Activated CD4-positive, alpha-beta memory T cell treated with anti-CD3 and anti-CD28 coated beads, Interleukin-2, amount 10 ng/mL, durations not matched to agents 7 days and 5 days (primary cell): ENCODE results near the gene LORICRIN. TPM values are rescaled to one million over a fixed set of nuclear protein-coding genes. Genes with fewer than 3 reads are reported as not detected.

ENCODE experiments used
- CTCF ChIA-PET: fragments of 350-600 bp; sonication (Branson Sonifier 250); formaldehyde crosslinking; loops from one replicate; lab custom pipeline; 2021; ENCODE audit warnings: antibody characterized with exemption, inconsistent platforms; lab: Charles Lee
- POLR2A ChIA-PET: fragments of 350-600 bp; sonication (Branson Sonifier 250); formaldehyde crosslinking; loops from one replicate; lab custom pipeline; 2021; ENCODE audit warnings: antibody characterized with exemption; lab: Charles Lee
- DNase-seq: peaks from one replicate; pipeline ENCODE4 v3.0.0-alpha.2; 2020
- H3K27ac Mint-ChIP-seq: one replicate; pipeline ENCODE4 v1.8.0; 2021; ENCODE audit warnings: mild to moderate bottlenecking, mixed read lengths
- H3K27me3 Mint-ChIP-seq: one replicate; pipeline ENCODE4 v1.8.0; 2021; ENCODE audit warnings: mixed read lengths
- H3K36me3 Mint-ChIP-seq: one replicate; pipeline ENCODE4 v1.8.0; 2021; ENCODE audit warnings: low read depth, mixed read lengths
- H3K4me1 Mint-ChIP-seq: one replicate; pipeline ENCODE4 v1.8.0; 2021; ENCODE audit warnings: mixed read lengths
- H3K4me3 Mint-ChIP-seq: one replicate; pipeline ENCODE4 v1.8.0; 2021; ENCODE audit warnings: mild to moderate bottlenecking, mixed read lengths
- H3K9me3 Mint-ChIP-seq: one replicate; pipeline ENCODE4 v1.8.0; 2021; ENCODE audit warnings: mixed read lengths
- total RNA-seq, 2 experiments: library from RNA; stranded (reverse); gene quantifications; one replicate each; pipeline ENCODE4 v1.2.3, GENCODE V29; 2021

LORICRIN gene
- total RNA-seq, 2 experiments from 2014 or later = not detected

DNA sequence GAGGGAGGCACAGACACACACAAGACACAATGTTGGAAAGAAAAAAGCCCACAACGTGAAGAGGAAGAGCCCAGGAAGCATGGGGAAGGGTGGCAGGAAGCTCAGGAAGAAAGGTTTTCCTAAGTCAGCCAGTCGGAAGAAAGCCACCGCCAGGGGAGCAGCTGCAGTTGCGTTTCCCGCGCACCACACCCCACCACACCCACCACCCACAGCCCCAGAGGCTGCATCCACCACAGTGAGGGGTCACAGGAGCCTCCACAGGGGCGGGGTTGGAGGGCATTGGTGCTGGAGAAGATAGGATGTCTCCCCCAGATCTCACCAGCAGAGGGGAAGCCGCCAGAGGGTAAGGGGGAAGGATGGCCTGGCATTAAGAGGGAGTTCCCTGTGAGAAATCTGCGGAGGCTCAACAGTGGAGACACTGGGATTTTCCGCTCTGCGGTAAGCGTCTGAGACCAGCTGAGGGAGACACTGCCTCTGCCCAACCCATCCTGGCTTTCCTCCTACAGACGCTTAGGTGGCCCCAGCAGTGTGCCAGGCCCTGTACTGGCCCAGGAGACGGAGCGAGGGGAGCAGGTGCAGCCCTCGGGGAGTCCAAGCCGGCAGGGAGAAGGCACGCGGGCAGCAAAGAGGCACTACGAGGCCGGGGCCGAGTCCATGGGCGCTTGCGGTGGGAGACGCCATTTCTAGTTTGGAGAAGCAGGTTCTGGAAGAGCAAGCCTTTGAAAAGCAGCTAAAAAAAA is 33.4 kb downstream of the LORICRIN start:
- no peak overlapping the region for H3K4me3 Mint-ChIP-seq
- POLR2A ChIA-PET = no interaction called here
- no peak for DNase-seq
- peaks cover 3% of the 10 kb centered on the region for H3K27me3 Mint-ChIP-seq
- H3K36me3 Mint-ChIP-seq = no peaks in the 10 kb centered on the region
- peak overlapping the region; percentile 13 for H3K27ac Mint-ChIP-seq
- peaks cover 37% of the 10 kb centered on the region for H3K4me1 Mint-ChIP-seq
- H3K9me3 Mint-ChIP-seq = no peaks in the 10 kb centered on the region
- CTCF ChIA-PET = no interaction called here

DNA sequence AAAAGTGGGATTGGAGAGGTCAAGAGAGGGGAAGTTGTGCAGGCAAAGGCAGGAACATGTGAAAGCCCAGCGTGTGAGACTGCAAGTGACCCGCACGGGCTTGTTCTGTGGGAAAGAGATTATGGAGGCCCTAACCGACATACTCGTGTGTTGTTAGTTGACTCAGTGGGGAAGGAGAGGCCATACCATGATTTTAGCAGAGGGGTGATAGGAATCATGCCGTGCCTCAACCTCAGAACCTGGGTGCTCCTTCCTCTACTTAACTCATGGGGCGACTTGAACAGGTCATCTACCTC is 33.9 kb downstream of the LORICRIN start:
- DNase-seq = no peak
- Mint-ChIP-seq H3K27ac (no peak overlapping the region), H3K4me3 (no peak overlapping the region), H3K36me3 (no peaks in the 10 kb centered on the region), H3K4me1 (peaks cover 37% of the 10 kb centered on the region), H3K27me3 (peaks cover 3% of the 10 kb centered on the region), H3K9me3 (no peaks in the 10 kb centered on the region)
- ChIA-PET CTCF (no interaction called here), POLR2A (no interaction called here)

DNA sequence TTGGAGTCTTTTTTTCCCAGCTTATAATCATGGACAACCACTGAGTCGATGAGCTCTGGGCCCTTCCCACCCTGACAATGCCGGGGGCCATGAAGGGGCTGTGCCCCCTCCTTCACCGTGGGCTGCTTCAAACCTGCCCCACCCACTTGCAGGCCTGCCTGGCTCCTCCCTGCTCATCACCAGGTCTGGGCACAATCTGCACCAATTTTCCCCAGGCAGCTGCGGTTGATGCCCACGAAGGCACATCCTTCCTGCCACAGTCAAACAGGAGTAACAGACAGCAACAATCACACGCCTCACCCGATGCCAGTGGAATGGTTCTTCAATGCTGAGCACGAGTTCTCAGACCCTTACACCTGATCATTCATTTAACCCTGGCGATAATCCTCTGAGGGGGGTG is 34.4 kb downstream of the LORICRIN start:
- peaks cover 37% of the 10 kb centered on the region for H3K4me1 Mint-ChIP-seq
- no peaks in the 10 kb centered on the region for H3K36me3 Mint-ChIP-seq
- POLR2A ChIA-PET = no interaction called here
- CTCF ChIA-PET = no interaction called here
- H3K9me3 Mint-ChIP-seq = no peaks in the 10 kb centered on the region
- peaks cover 3% of the 10 kb centered on the region for H3K27me3 Mint-ChIP-seq
- H3K4me3 Mint-ChIP-seq = no peak overlapping the region
- no peak overlapping the region for H3K27ac Mint-ChIP-seq
- peak; percentile 40 for DNase-seq

DNA sequence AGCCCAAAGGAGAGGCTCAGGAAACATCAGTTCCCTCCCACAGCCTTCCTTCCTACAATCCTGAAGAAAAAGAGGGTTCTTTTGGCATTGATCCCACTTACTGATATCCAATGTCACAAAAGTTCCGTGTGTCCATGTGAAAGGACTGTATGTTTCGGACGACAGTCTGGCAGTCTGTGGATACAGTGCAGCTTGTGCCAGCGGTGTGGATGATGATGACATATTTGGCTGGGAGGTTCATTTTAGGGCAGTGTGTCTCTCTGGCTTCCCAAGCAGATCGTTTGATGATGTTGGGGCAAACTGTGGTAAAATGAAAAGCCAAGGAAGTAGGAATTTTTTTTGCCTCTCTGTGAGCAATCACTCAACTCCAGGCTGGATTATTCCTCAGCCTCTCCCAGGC is 42.8 kb downstream of the LORICRIN start:
- H3K36me3 Mint-ChIP-seq = no peaks in the 10 kb centered on the region
- H3K4me3 Mint-ChIP-seq = no peak overlapping the region
- no peaks in the 10 kb centered on the region for H3K9me3 Mint-ChIP-seq
- peaks cover 4% of the 10 kb centered on the region for H3K27me3 Mint-ChIP-seq
- H3K4me1 Mint-ChIP-seq = no peaks in the 10 kb centered on the region
- CTCF ChIA-PET = interaction anchor here (0.6 kb wide), 1 partner anchor 13 kb away, joined by 3 read pairs; no protein-coding TSS in a partner anchor
- H3K27ac Mint-ChIP-seq = no peak overlapping the region
- POLR2A ChIA-PET = no interaction called here
- no peak for DNase-seq

DNA sequence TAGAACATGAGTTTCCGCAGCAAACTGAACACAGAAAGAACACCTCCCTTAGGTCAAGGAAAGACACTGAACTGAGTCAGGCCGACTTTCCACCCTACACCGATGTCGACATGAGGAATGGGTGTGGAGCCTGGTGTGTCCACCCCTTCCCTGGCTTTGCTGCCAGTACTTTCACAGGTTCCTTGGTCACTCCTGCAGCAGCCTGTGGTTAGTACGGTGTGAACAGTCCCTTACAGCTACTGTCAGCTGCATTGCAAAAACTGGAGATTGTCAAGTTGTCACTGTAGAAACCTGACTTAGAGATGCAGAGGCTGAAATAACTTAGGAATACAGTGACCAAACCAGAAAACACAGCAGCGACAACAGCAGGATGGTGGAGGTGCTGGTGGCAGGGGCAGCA is 46.2 kb downstream of the LORICRIN start:
- H3K4me3 Mint-ChIP-seq = no peak overlapping the region
- no peak for DNase-seq
- H3K27ac Mint-ChIP-seq = no peak overlapping the region
- CTCF ChIA-PET = no interaction called here
- H3K36me3 Mint-ChIP-seq = no peaks in the 10 kb centered on the region
- H3K4me1 Mint-ChIP-seq = no peaks in the 10 kb centered on the region
- peaks cover 4% of the 10 kb centered on the region for H3K27me3 Mint-ChIP-seq
- POLR2A ChIA-PET = no interaction called here
- H3K9me3 Mint-ChIP-seq = no peaks in the 10 kb centered on the region

DNA sequence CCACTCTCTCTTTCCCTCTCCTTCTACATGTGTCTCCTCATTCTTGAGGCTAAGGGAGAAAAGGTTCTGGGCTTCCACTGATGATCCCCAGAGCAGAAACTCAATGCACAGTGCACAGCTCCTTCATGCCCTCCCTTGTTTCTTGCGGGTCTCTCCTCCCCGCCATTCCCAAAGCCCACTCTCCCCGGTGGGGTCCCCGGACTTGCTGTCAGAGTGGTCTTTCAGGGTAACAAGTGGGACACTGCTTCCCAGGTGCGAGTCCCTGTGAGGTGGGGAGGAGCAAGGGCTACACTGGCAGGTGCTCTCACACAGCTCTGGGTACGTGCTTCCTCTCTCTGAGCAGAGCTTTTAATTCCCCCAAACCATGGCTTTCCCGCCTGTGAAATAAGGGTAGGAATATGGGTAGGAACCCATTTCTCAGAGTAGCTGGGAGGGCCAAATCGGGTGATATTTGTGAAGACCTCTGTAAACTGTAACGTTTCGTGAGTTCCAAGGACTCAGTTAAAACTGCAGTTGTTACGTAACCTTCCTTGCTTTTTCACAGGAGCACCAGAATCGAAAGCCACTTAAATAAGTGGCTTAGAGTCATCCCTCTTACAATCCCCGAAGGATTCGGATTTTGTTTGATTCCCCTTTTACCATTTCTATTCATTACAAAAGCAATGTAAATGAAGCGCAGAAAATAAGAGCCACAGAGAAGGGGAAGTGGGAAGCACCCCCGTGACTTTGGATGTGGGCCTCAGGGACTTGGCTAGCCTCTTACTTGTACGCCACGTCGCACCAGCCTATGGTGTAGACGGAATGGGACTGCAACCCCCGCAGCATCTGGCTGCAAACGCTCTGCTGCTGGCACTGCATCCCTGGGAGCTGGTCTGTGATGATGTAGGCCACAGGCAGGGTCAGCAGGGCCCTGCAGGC is 47.1 kb downstream of the LORICRIN start:
- Mint-ChIP-seq H3K27me3 (peaks cover 4% of the 10 kb centered on the region), H3K27ac (no peak overlapping the region), H3K36me3 (no peaks in the 10 kb centered on the region), H3K4me3 (no peak overlapping the region), H3K9me3 (no peaks in the 10 kb centered on the region), H3K4me1 (no peaks in the 10 kb centered on the region)
- POLR2A ChIA-PET = no interaction called here
- no peak for DNase-seq
- CTCF ChIA-PET = no interaction called here

DNA sequence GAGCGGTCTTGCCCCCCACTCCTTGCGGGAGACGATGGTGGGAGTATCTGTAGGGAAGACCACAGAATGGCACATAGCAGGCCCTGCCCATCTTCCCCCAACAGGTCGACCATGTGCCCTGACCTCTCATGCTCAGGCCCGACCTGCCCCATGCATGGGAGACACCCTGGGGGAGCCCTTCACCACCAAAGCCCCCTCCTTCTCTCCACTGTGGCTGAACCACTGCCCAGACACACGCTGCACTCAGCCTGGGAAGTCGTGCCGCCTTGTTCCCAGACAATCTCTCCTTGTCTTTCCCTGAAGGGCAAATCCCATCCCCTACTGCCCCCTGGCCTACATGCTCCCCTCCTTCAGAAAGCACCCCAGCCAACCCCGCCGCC is 47.7 kb downstream of the LORICRIN start:
- ChIA-PET POLR2A (no interaction called here), CTCF (no interaction called here)
- no peaks in the 10 kb centered on the region for H3K4me1 Mint-ChIP-seq
- no peak overlapping the region for H3K4me3 Mint-ChIP-seq
- no peak overlapping the region for H3K27ac Mint-ChIP-seq
- H3K9me3 Mint-ChIP-seq = no peaks in the 10 kb centered on the region
- no peaks in the 10 kb centered on the region for H3K36me3 Mint-ChIP-seq
- peaks cover 4% of the 10 kb centered on the region for H3K27me3 Mint-ChIP-seq
- DNase-seq = no peak

DNA sequence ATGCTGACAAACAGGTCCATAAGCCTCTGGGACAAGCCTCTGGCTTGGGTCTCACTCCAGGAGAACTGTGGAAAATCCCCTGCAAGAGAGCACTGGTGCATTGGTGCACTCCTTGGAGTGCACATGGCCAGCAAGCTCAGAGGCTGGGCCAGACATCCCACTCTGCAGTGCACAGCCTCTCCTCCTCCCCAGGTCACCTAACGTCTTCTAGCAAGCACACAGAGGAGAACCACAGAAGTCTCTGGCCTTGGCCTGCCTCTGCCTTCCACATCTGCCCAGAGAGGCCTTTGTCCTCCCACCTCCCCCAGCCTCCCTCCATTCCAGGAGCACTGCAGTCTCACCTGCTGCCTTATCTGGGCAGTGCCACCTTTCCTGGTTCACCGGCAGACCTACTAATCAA is 49.1 kb downstream of the LORICRIN start:
- ChIA-PET POLR2A (no interaction called here), CTCF (no interaction called here)
- Mint-ChIP-seq H3K4me3 (no peak overlapping the region), H3K9me3 (no peaks in the 10 kb centered on the region), H3K27ac (no peak overlapping the region), H3K27me3 (peaks cover 7% of the 10 kb centered on the region), H3K36me3 (no peaks in the 10 kb centered on the region), H3K4me1 (no peaks in the 10 kb centered on the region)
- DNase-seq = no peak

DNA sequence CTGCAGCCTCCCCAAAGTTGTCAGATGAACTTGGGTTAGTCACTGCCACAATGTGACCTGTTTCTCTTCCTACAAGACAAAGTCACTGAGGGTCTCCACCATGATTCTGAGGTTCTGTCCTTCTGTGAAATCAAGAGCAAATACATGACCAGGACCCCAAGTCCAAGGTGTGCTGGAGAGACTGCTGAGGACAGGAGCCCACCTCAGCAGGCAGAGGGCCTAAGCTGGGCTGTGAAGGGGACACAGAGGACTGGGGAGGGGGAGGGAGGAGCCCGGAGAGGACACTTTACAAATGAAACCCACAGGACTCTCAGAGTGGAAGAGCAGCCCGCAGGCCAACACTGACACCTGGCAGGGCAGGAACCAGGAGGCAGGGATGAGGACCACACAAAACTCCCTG is 50.0 kb downstream of the LORICRIN start:
- CTCF ChIA-PET = interaction anchor here (0.6 kb wide), 1 partner anchor 27 kb away, joined by 4 read pairs; no protein-coding TSS in a partner anchor

DNA sequence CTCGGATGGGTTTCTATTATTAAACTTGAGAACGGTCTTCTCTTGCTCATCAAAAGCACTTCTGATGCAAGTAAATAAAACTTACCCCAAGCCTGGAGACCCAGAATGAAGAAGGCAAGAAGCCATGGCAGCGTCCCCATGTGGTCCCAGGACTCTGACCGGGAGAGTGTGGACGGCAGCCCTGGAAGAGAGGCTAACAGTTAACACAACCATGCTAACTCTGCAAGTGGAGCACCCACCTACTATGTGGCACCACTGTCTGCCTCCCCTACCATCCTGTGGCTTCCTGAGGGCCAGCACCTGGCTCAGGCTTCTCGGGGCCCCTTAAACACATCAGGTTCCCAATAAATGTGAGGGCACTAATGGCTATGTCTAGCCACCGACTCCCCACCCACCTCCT is 51.0 kb downstream of the LORICRIN start:
- POLR2A ChIA-PET = no interaction called here
- peaks cover 11% of the 10 kb centered on the region for H3K27me3 Mint-ChIP-seq
- H3K27ac Mint-ChIP-seq = no peak overlapping the region
- no peaks in the 10 kb centered on the region for H3K36me3 Mint-ChIP-seq
- no peaks in the 10 kb centered on the region for H3K9me3 Mint-ChIP-seq
- no peak overlapping the region for H3K4me3 Mint-ChIP-seq
- CTCF ChIA-PET = no interaction called here
- DNase-seq = no peak
- H3K4me1 Mint-ChIP-seq = no peaks in the 10 kb centered on the region

More for the DNA sequence above, 50.0 kb downstream of the LORICRIN start:
- Mint-ChIP-seq H3K27me3 (peaks cover 7% of the 10 kb centered on the region), H3K27ac (no peak overlapping the region), H3K4me3 (no peak overlapping the region), H3K36me3 (no peaks in the 10 kb centered on the region), H3K4me1 (no peaks in the 10 kb centered on the region), H3K9me3 (no peaks in the 10 kb centered on the region)
- no peak for DNase-seq
- POLR2A ChIA-PET = no interaction called here

Other genes starting within 250 kb of the LORICRIN start
- not detected for gene SPRR1B, start 228.5 kb upstream of the LORICRIN start, total RNA-seq
- gene SPRR2D, start 218.6 kb upstream of the LORICRIN start, total RNA-seq = not detected
- not detected for gene SPRR2A, start 202.2 kb upstream of the LORICRIN start, total RNA-seq
- gene SPRR2B, start 188.1 kb upstream of the LORICRIN start, total RNA-seq = not detected
- not detected for gene SPRR2E, start 165.2 kb upstream of the LORICRIN start, total RNA-seq
- not detected for gene SPRR2F, start 146.2 kb upstream of the LORICRIN start, total RNA-seq
- gene SPRR2G, start 108.8 kb upstream of the LORICRIN start, total RNA-seq = not detected
- gene LELP1, start 56.3 kb upstream of the LORICRIN start, total RNA-seq = not detected
- gene PRR9, start 42.1 kb upstream of the LORICRIN start, total RNA-seq = not detected
- gene PGLYRP3, start 53.3 kb downstream of the LORICRIN start, total RNA-seq = not detected
- gene PGLYRP4, start 89.2 kb downstream of the LORICRIN start, total RNA-seq = not detected
- gene S100A9, start 98.2 kb downstream of the LORICRIN start, total RNA-seq = under 1 TPM in 1 of 2 experiments, not detected in 1; 0.55 TPM
- gene S100A12, start 115.9 kb downstream of the LORICRIN start, total RNA-seq = not detected
- not detected for gene S100A8, start 131.4 kb downstream of the LORICRIN start, total RNA-seq
- not detected for gene S100A7A, start 156.8 kb downstream of the LORICRIN start, total RNA-seq
- not detected for gene S100A7, start 201.0 kb downstream of the LORICRIN start, total RNA-seq